GM08714 (cell line): Measurements from ENCODE around the gene SYNDIG1.

Experiments used
- H3K4me3 ChIP-seq: fragments of 200-500 bp; sonication (Bioruptor generic); 2 replicates; pipeline ENCODE4 v1.5.1; 2014; ENCODE audit warnings: mild to moderate bottlenecking, low read length, inconsistent platforms
- ZNF274 ChIP-seq: IDR thresholded peaks from 2 replicates; pipeline ENCODE4 v1.6.1; 2012; ENCODE audit warnings: mild to moderate bottlenecking, low read depth, low read length

The SYNDIG1 gene

GRCh38 chr20:24705486-24705885, 236.1 kb downstream of the SYNDIG1 start:
- no peak overlapping the region for H3K4me3 ChIP-seq
- TF ChIP-seq ZNF274: no peak

- no peak for TF ChIP-seq ZNF274
- no peak overlapping the region for H3K4me3 ChIP-seq
These were observed 239.2 kb downstream of the SYNDIG1 start for GRCh38 chr20:24708411-24709295.
